Fibroblast of mammary gland (primary cell): Measurements from ENCODE around the gene GRSF1.

Experiments
- DNase-seq: peaks from one replicate; pipeline ENCODE4 v3.0.0-alpha.2; 2010; ENCODE audit warnings: low read depth
- H3K4me3 ChIP-seq: 2 replicates; pipeline ENCODE4 v1.5.1; 2011; ENCODE audit warnings: low read depth, mild to moderate bottlenecking, low read length, moderate library complexity; ENCODE audit not compliant: control insufficient read depth
- TF ChIP-seq, protein P1 (sequence below): conservative IDR thresholded peaks from 2 replicates; pipeline ENCODE4 v1.5.1; 2011; ENCODE audit warnings: low read depth, low read length, inconsistent platforms; ENCODE audit not compliant: control insufficient read depth, insufficient read depth

Gene GRSF1

DNA sequence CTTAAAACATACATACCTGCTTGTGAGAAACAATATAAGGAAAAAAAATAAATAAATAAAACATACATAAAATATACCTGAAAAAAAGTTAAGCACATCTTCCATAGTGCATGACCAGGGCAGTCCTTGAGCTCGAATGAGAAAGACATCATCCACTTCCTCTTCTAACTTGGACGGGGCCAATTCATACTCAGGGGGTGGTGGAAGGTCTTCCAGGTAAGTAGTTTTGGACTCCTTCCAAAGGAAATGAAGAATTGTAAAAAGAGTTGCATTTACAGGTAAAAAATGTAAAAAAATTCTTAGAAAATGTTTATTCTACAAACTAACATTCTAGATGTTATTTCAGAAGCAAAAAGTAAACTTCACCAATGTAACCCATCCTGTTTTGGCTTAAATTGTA is 3.6 kb downstream of the GRSF1 start:
- H3K4me3 ChIP-seq, result no peak overlapping the region
- TF ChIP-seq, protein P1, sequence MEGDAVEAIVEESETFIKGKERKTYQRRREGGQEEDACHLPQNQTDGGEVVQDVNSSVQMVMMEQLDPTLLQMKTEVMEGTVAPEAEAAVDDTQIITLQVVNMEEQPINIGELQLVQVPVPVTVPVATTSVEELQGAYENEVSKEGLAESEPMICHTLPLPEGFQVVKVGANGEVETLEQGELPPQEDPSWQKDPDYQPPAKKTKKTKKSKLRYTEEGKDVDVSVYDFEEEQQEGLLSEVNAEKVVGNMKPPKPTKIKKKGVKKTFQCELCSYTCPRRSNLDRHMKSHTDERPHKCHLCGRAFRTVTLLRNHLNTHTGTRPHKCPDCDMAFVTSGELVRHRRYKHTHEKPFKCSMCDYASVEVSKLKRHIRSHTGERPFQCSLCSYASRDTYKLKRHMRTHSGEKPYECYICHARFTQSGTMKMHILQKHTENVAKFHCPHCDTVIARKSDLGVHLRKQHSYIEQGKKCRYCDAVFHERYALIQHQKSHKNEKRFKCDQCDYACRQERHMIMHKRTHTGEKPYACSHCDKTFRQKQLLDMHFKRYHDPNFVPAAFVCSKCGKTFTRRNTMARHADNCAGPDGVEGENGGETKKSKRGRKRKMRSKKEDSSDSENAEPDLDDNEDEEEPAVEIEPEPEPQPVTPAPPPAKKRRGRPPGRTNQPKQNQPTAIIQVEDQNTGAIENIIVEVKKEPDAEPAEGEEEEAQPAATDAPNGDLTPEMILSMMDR, result no peak
- no peak for DNase-seq

DNA sequence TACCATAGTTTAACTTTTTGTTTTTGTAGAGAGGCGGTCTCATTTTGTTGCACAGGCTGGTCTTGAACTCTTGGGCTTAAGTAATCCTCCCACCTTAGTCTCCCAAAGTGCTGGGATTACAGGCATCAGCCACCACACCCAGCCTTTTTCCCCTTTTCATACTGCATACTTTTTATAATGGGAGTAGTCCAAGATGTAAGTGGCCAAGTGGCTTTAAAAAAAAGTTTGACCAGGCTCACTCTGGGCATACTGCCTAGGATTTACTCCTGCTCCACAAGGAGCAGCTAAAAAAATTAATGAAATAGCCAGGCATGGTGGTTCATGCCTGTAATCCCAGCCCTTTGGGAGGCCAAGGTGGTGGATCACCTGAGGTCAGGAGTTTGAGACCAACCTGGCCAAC is 6.0 kb downstream of the GRSF1 start:
- no peak for DNase-seq
- H3K4me3 ChIP-seq, result no peak overlapping the region
- TF ChIP-seq, protein P1, result no peak

DNA sequence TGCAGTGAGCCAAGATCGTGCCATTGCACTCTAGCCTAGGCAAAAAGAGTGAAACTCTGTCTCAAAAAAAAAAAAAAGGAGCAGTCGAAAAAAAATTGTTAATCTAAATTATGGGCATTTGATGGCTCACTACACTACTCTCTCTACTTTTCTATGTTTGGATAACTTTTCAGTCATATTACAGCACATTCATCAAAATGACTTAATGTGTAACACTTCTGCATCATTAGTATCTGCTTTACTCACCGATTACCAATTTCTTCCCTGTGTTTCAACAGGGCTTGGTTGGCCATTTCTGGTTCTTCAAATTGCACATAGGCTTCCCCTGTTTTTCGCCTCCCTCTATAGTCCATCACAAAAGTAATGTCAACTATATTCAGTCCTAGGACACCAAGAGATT is 8.4 kb downstream of the GRSF1 start:
- no peak overlapping the region for H3K4me3 ChIP-seq
- TF ChIP-seq, protein P1, result no peak
- DNase-seq, result no peak

DNA sequence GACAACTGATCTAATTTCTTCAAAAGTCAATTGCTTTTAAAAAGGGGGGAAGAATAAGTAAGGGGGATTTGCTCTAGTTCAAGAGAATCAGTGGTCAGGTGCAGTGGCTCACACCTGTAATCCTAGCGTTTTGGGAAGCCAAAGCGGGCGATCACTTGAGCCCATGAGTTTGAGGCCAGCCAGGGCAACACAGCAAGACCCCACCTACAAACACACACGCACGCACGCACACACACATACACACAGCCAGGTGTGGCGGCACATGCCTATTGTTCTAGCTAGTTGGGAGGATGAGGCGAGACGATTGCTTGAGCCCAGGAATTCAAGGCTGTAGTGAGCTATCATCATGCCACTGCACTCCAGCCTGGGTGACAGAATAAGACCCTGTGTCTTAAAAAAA is 9.6 kb downstream of the GRSF1 start:
- TF ChIP-seq, protein P1, result no peak
- no peak overlapping the region for H3K4me3 ChIP-seq
- no peak for DNase-seq

DNA sequence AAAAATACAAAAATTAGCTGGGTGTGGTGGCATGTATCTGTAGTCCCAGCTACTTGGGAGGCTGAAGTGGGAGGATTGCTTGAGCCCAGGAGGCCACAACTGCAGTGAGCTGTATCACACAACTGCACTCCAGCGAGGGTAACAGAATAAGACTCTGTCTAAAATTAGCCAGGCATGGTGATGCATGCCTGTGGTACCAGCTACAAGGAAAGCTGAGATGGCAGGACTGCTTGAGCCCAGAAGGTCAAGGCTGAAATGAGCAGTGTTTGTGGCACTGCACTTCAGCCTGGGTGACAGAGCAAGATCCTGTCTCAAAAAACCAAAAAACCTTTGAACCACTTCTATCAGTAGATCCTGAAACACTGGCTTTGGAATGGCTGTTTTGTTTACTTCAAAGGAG is 10.2 kb downstream of the GRSF1 start:
- H3K4me3 ChIP-seq, result no peak overlapping the region
- TF ChIP-seq, protein P1, result no peak
- no peak for DNase-seq

DNA sequence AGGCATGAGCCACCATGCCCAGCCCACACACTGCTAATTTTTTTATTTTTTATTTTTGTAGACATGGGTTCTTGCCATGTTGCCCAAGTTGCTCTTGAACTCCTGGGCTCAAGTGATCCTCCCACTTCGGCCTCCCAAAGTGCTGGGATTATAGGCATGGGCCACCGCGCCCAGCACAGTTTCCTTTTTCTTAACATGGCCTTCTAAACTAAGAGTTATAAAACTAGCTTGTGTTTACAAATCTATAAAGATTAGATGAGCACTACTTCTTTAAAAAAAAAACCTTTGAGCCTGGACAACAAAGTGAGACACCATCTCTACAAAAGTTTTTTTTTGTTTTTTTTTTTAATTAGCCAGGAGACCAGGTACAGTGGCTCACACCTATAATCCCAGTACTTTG is 10.7 kb downstream of the GRSF1 start:
- no peak for DNase-seq
- H3K4me3 ChIP-seq, result no peak overlapping the region
- TF ChIP-seq, protein P1, result no peak

DNA sequence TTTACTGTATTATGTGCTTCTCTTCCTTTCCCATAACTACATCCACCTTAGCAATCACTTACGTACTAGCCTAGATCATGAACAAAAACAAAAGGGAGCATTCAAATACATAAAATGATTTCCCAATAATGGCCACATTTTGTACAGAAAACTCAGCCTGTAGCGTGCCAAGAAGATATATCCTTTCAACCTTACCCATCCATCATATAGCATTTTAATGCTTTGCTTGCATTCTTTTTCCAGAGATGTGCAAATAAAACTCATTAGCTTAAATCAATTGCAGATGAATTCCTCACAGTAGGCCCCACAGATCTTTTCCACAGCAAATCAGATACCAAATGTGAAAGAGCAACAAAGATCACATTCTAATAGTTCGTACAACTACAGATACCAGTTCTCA is 20.8 kb downstream of the GRSF1 start:
- TF ChIP-seq, protein P1, result no peak

More for the DNA sequence above, 20.8 kb downstream of the GRSF1 start:
- H3K4me3 ChIP-seq, result no peak overlapping the region
- DNase-seq, result no peak
